ENCODE data around the gene VENTX. TPM values are rescaled to one million over a fixed set of nuclear protein-coding genes. Genes with fewer than 3 reads are reported as not detected.
"Not testable (repeated sequence)": the region's sequence is repeated elsewhere in the genome, so short reads cannot be mapped to it uniquely, and the experiment has no call there.

Gene VENTX
- total RNA-seq, 4 donors from 2014 or later = 0.46 to 2.5 (median 2.0) TPM

DNA sequence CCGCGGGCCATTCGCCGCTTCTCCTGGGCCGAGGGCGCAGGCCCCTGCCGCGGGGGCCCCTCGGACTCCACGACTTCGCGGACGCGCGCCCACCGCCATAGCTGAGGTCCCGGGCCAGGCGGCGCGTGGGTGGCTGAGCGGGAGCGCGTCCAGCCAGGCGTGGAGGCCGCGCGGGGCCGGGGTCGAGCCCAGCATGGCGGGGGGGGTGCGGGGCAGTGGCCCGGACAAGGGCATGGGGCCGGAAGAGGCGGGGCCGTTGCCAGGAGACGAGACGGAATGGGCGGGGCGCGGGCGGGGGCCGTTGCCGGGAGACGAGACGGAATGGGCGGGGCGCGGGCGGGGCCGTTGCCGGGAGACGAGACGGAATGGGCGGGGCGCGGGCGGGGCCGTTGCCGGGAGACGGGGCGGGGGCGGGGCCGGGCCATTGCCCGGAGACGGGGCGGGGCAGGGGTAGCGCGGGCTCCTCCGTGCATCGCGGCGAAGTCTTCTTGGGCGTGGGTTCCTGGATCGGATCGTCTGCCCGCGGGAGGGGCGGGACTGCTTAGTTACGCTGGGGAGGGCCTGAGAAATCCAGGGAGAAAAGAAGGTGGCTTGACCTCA lies 24.2 kb downstream of the VENTX start:
- no peak for DNase-seq (ENCODE audit: extremely low spot score)
- 0% methylated on average over 19 of the region's 79 CpGs for WGBS
- Histone ChIP-seq H3K36me3 (no peaks in the 10 kb centered on the region), H3K4me1 (peaks cover 45 to 54% (median 51%) of the 10 kb centered on the region in 4 donors), H3K27me3 (no peaks in the 10 kb centered on the region), H3K9me3 (no peaks in the 10 kb centered on the region), H3K27ac (replicated peaks in 1 of 4) (peak overlapping the region; percentile 84 to 92 (median 90)), H3K4me3 (peak overlapping the region; percentile 78 to 95 (median 84))
- peak in 1 of 2 donors; percentile 66 for TF ChIP-seq POLR2AphosphoS5 (IDR thresholded peaks at IDR 0.05)
- TF ChIP-seq, protein P1, sequence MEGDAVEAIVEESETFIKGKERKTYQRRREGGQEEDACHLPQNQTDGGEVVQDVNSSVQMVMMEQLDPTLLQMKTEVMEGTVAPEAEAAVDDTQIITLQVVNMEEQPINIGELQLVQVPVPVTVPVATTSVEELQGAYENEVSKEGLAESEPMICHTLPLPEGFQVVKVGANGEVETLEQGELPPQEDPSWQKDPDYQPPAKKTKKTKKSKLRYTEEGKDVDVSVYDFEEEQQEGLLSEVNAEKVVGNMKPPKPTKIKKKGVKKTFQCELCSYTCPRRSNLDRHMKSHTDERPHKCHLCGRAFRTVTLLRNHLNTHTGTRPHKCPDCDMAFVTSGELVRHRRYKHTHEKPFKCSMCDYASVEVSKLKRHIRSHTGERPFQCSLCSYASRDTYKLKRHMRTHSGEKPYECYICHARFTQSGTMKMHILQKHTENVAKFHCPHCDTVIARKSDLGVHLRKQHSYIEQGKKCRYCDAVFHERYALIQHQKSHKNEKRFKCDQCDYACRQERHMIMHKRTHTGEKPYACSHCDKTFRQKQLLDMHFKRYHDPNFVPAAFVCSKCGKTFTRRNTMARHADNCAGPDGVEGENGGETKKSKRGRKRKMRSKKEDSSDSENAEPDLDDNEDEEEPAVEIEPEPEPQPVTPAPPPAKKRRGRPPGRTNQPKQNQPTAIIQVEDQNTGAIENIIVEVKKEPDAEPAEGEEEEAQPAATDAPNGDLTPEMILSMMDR (IDR thresholded peaks at IDR 0.05) = no peak
- TF ChIP-seq POLR2A (IDR thresholded peaks at IDR 0.05; ENCODE audit: low read depth) = peak; percentile 51
- intact Hi-C loops (cut with DNase I) = loop anchor here (2.0 kb wide), 1 partner anchor 51 kb away; no protein-coding TSS in a partner anchor

DNA sequence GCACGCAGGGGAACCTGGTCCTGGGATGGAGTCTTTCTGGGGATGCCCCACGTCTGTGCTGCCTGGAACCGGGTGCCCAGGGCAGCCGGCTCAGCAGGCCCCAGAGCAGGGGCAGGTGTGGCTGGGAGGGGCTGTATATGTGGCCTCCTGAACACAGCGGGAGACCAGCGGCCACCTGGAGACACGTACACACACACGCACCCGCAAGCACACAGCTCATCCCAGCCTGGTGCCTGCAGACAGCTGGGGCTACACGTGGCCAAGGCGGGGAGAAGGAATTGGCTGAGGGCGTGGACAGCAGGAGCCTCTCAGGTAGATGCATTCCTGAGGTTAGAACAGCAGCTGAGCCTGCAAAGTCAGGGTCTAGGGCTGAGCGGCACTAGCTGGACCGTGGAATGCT lies 25.0 kb downstream of the VENTX start:
- peaks cover 40 to 46% (median 45%) of the 10 kb centered on the region in 4 donors for H3K4me1 ChIP-seq
- H3K27ac ChIP-seq (replicated peaks in 1 of 4) = peak overlapping the region in 1 of 4 donors; percentile 10
- H3K4me3 ChIP-seq = peak overlapping the region in 1 of 4 donors; percentile 78
- DNase-seq (ENCODE audit: extremely low spot score) = no peak
- no peaks in the 10 kb centered on the region for H3K27me3 ChIP-seq
- WGBS = 87% methylated on average over 14 of the region's 14 CpGs
- no peaks in the 10 kb centered on the region for H3K9me3 ChIP-seq
- TF ChIP-seq POLR2AphosphoS5 (IDR thresholded peaks at IDR 0.05) (no peak), EP300 (IDR thresholded peaks at IDR 0.05) (no peak), POLR2A (IDR thresholded peaks at IDR 0.05; ENCODE audit: low read depth) (no peak)
- TF ChIP-seq, protein P1 (IDR thresholded peaks at IDR 0.05) = no peak
- intact Hi-C loops (cut with DNase I) = no loop called here
- H3K36me3 ChIP-seq = no peaks in the 10 kb centered on the region

DNA sequence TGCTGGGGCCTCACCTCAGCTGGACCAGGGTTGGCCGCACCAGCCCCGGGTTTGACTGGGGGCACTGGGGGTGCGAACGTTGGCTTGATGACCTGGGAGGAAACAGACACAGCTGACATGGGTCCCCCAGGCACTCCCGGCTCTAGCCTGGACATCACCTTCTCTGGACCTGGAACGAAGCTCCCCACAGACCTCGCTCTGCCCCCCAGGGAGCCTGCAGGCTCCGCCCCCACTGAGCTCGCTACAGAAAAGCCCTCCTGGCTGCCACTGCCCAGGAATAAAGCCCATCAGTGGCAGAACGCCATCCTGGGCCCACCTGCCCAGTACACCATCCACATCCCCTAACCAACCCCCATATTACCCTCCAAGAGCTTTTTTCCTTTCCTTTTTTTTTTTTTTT lies 26.0 kb downstream of the VENTX start:
- Histone ChIP-seq H3K27me3 (no peaks in the 10 kb centered on the region), H3K9me3 (no peaks in the 10 kb centered on the region), H3K27ac (replicated peaks in 1 of 4) (no peak overlapping the region), H3K36me3 (peaks cover 0 to 6% (median 0%) of the 10 kb centered on the region in 4 donors), H3K4me1 (peaks cover 30 to 36% (median 35%) of the 10 kb centered on the region in 4 donors), H3K4me3 (no peak overlapping the region)
- TF ChIP-seq POLR2AphosphoS5 (IDR thresholded peaks at IDR 0.05) (no peak), EP300 (IDR thresholded peaks at IDR 0.05) (no peak), POLR2A (IDR thresholded peaks at IDR 0.05; ENCODE audit: low read depth) (no peak)
- TF ChIP-seq, protein P1 (IDR thresholded peaks at IDR 0.05) = no peak
- WGBS = 98% methylated on average over 6 of the region's 10 CpGs
- no peak for DNase-seq (ENCODE audit: extremely low spot score)
- intact Hi-C loops (cut with DNase I) = no loop called here

DNA sequence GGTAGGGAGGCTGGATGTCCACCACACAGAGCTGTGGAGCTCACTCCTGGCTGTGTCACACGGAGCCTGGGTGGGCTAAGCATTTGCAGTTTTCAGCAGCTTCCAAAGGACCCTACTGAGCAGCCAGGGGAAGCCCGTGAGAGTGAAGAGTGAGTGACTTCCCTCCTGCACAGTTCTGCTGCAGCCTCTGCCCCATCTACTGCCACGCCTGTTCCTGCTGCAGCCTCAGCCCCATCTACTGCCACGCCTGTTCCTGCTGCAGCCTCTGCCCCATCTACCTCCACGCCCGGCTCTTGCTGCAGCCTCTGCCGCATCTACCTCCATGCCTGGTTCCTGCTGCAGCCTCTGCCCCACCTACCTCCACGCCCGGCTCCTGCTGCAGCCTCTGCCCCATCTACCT lies 26.8 kb downstream of the VENTX start:
- Histone ChIP-seq H3K36me3 (peaks cover 0 to 13% (median 0%) of the 10 kb centered on the region in 4 donors), H3K4me1 (peaks cover 24 to 28% (median 27%) of the 10 kb centered on the region in 4 donors), H3K9me3 (no peaks in the 10 kb centered on the region), H3K27ac (replicated peaks in 1 of 4) (no peak overlapping the region), H3K4me3 (no peak overlapping the region), H3K27me3 (no peaks in the 10 kb centered on the region)
- WGBS = 77% methylated on average over 9 of the region's 9 CpGs
- intact Hi-C loops (cut with DNase I) = no loop called here
- no peak for TF ChIP-seq POLR2AphosphoS5 (IDR thresholded peaks at IDR 0.05)
- TF ChIP-seq POLR2A (IDR thresholded peaks at IDR 0.05; ENCODE audit: low read depth) = no peak
- TF ChIP-seq EP300 (IDR thresholded peaks at IDR 0.05) = no peak
- TF ChIP-seq, protein P1 (IDR thresholded peaks at IDR 0.05) = no peak
- DNase-seq (ENCODE audit: extremely low spot score) = no peak

DNA sequence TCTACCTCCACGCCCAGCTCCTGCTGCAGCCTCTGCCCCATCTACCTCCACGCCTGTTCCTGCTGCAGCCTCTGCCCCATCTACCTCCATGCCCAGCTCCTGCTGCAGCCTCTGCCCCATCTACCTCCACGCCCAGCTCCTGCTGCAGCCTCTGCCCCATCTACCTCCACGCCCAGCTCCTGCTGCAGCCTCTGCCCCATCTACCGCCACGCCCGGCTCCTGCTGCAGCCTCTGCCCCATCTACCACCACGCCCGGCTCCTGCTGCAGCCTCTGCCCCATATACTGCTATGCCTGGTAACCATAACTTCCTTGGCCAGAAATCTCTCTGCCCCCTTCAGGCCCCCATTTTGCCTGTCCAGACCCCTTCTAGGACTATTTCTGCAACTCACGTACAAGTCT lies 27.4 kb downstream of the VENTX start:
- Histone ChIP-seq H3K4me1 (peaks cover 20 to 22% (median 21%) of the 10 kb centered on the region in 4 donors), H3K36me3 (peaks cover 0 to 19% (median 0%) of the 10 kb centered on the region in 4 donors)
- DNase-seq (ENCODE audit: extremely low spot score); intact Hi-C loops (cut with DNase I); H3K27ac ChIP-seq (replicated peaks in 1 of 4); H3K4me3 ChIP-seq; H3K27me3 ChIP-seq; H3K9me3 ChIP-seq: not testable (repeated sequence)
- 80% methylated on average over 9 of the region's 10 CpGs for WGBS
